Measurements from ENCODE around the gene LRRTM4. TPM values are rescaled to one million over a fixed set of nuclear protein-coding genes. Genes with fewer than 3 reads are reported as not detected.

The LRRTM4 gene
- total RNA-seq, 1 experiment from 2014 or later = 0.13 TPM

- H3K36me3 ChIP-seq (ENCODE audit: insufficient read depth, low read length, poor library complexity, severe bottlenecking) = no peaks in the 10 kb centered on the region
- DNase-seq (ENCODE audit: low spot score) = no peak
- no peak for TF ChIP-seq EZH2 (IDR thresholded peaks at IDR 0.05; ENCODE audit: borderline replicate concordance, low read depth, low read length, poor library complexity, severe bottlenecking)
- TF ChIP-seq, protein P1, sequence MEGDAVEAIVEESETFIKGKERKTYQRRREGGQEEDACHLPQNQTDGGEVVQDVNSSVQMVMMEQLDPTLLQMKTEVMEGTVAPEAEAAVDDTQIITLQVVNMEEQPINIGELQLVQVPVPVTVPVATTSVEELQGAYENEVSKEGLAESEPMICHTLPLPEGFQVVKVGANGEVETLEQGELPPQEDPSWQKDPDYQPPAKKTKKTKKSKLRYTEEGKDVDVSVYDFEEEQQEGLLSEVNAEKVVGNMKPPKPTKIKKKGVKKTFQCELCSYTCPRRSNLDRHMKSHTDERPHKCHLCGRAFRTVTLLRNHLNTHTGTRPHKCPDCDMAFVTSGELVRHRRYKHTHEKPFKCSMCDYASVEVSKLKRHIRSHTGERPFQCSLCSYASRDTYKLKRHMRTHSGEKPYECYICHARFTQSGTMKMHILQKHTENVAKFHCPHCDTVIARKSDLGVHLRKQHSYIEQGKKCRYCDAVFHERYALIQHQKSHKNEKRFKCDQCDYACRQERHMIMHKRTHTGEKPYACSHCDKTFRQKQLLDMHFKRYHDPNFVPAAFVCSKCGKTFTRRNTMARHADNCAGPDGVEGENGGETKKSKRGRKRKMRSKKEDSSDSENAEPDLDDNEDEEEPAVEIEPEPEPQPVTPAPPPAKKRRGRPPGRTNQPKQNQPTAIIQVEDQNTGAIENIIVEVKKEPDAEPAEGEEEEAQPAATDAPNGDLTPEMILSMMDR (conservative IDR thresholded peaks at IDR 0.05; ENCODE audit: low read depth, low read length) = no peak
- H3K9me3 ChIP-seq (ENCODE audit: low read depth, low read length, poor library complexity, severe bottlenecking) = no peaks in the 10 kb centered on the region
- no peak overlapping the region for H3K4me3 ChIP-seq (ENCODE audit: low read depth, low read length, poor library complexity, severe bottlenecking)
- BruUV-seq (replicated peaks) = no TSS peak
- ChIA-PET POLR2A (ENCODE audit: low non-redundant PET) (no interaction called here), CTCF (no interaction called here)
- intact Hi-C loops (cut with micrococcal nuclease; ENCODE audit: unreplicated experiment) = no loop called here
- H3K4me1 ChIP-seq (ENCODE audit: insufficient read depth, low read length, poor library complexity, severe bottlenecking) = no peaks in the 10 kb centered on the region
- H3K27me3 ChIP-seq (replicated peaks; ENCODE audit: insufficient read depth, low read depth, low read length, poor library complexity) = no peaks in the 10 kb centered on the region
- H3K27ac ChIP-seq (ENCODE audit: low read depth, low read length, poor library complexity, severe bottlenecking) = no peak overlapping the region
These were observed 773.4 kb downstream of the LRRTM4 start for GRCh38 chr2:76748581-76749296.

GRCh38 chr2:76745605-76746004 lies 776.6 kb downstream of the LRRTM4 start:
- no peak overlapping the region for H3K27ac ChIP-seq (ENCODE audit: low read depth, low read length, poor library complexity, severe bottlenecking)
- H3K4me1 ChIP-seq (ENCODE audit: insufficient read depth, low read length, poor library complexity, severe bottlenecking) = no peaks in the 10 kb centered on the region
- CTCF ChIA-PET = no interaction called here
- no peaks in the 10 kb centered on the region for H3K27me3 ChIP-seq (replicated peaks; ENCODE audit: insufficient read depth, low read depth, low read length, poor library complexity)
- intact Hi-C loops (cut with micrococcal nuclease; ENCODE audit: unreplicated experiment) = no loop called here
- POLR2A ChIA-PET (ENCODE audit: low non-redundant PET) = no interaction called here
- no peaks in the 10 kb centered on the region for H3K36me3 ChIP-seq (ENCODE audit: insufficient read depth, low read length, poor library complexity, severe bottlenecking)
- H3K9me3 ChIP-seq (ENCODE audit: low read depth, low read length, poor library complexity, severe bottlenecking) = no peaks in the 10 kb centered on the region
- TF ChIP-seq, protein P1 (conservative IDR thresholded peaks at IDR 0.05; ENCODE audit: low read depth, low read length) = no peak
- no peak for TF ChIP-seq EZH2 (IDR thresholded peaks at IDR 0.05; ENCODE audit: borderline replicate concordance, low read depth, low read length, poor library complexity, severe bottlenecking)
- DNase-seq (ENCODE audit: low spot score) = no peak
- no peak overlapping the region for H3K4me3 ChIP-seq (ENCODE audit: low read depth, low read length, poor library complexity, severe bottlenecking)
- BruUV-seq (replicated peaks) = no TSS peak

- BruUV-seq (replicated peaks) = no TSS peak
- Histone ChIP-seq H3K9me3 (ENCODE audit: low read depth, low read length, poor library complexity, severe bottlenecking) (no peaks in the 10 kb centered on the region), H3K4me3 (ENCODE audit: low read depth, low read length, poor library complexity, severe bottlenecking) (no peak overlapping the region), H3K27me3 (replicated peaks; ENCODE audit: insufficient read depth, low read depth, low read length, poor library complexity) (no peaks in the 10 kb centered on the region), H3K27ac (ENCODE audit: low read depth, low read length, poor library complexity, severe bottlenecking) (no peak overlapping the region), H3K4me1 (ENCODE audit: insufficient read depth, low read length, poor library complexity, severe bottlenecking) (no peaks in the 10 kb centered on the region), H3K36me3 (ENCODE audit: insufficient read depth, low read length, poor library complexity, severe bottlenecking) (no peaks in the 10 kb centered on the region)
- intact Hi-C loops (cut with micrococcal nuclease; ENCODE audit: unreplicated experiment) = no loop called here
- TF ChIP-seq EZH2 (IDR thresholded peaks at IDR 0.05; ENCODE audit: borderline replicate concordance, low read depth, low read length, poor library complexity, severe bottlenecking) = no peak
- TF ChIP-seq, protein P1 (conservative IDR thresholded peaks at IDR 0.05; ENCODE audit: low read depth, low read length) = no peak
- DNase-seq (ENCODE audit: low spot score) = no peak
- CTCF ChIA-PET = no interaction called here
- POLR2A ChIA-PET (ENCODE audit: low non-redundant PET) = interaction anchor here (0.7 kb wide), 1 partner anchor 365 kb away, joined by 3 read pairs; no protein-coding TSS in a partner anchor
These were observed 784.6 kb downstream of the LRRTM4 start for GRCh38 chr2:76737607-76738006.

Data from A673 (cell line).